Skeletal muscle satellite cell (primary cell): Measurements from ENCODE around the gene TXLNG.
"Not testable (repeated sequence)": the region's sequence is repeated elsewhere in the genome, so short reads cannot be mapped to it uniquely, and the experiment has no call there.

ENCODE experiments used
- H3K27me3 ChIP-seq: 2 replicates; pipeline ENCODE4 v1.7.0; 2013; ENCODE audit warnings: low read length; ENCODE audit not compliant: control insufficient read depth, insufficient read depth
- H3K36me3 ChIP-seq: 2 replicates; pipeline ENCODE4 v1.7.0; 2013; ENCODE audit warnings: mild to moderate bottlenecking, control low read depth, low read length; ENCODE audit not compliant: insufficient read depth
- H3K4me1 ChIP-seq: 2 replicates; pipeline ENCODE4 v1.7.0; 2013; ENCODE audit warnings: low read length; ENCODE audit not compliant: control insufficient read depth, insufficient read depth
- H3K4me2 ChIP-seq: 2 replicates; pipeline ENCODE4 v1.7.0; 2013; ENCODE audit warnings: mild to moderate bottlenecking, low read length
- H3K4me3 ChIP-seq: 2 replicates; pipeline ENCODE4 v1.7.0; 2013; ENCODE audit warnings: low read length
- H3K9ac ChIP-seq: 2 replicates; pipeline ENCODE4 v1.7.0; 2013; ENCODE audit warnings: mild to moderate bottlenecking, low read depth, low read length, moderate library complexity
- H3K9me3 ChIP-seq: replicated peaks from 2 replicates; pipeline ENCODE4 v1.7.0; 2013; ENCODE audit warnings: mild to moderate bottlenecking, control low read depth, low read length

The TXLNG gene

DNA sequence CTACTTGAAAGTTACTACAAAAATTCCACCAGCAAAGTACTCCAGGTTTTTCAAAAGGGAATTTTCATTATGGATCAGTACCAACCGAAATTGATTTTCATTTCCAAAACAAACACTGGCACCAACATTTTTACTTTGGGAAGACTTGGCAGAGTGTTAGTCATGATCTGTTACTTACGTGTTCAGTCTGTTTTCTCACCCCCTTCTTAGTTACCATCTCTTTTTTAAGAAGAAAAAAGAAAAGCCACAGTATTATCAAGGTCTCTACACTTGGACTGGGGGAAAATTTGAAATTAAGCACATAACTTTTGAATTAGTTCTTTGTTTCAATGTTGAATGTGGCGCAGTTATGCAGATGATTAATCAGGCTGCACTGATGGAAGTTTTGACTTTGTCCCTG lies 56.4 kb downstream of the TXLNG start:
- Histone ChIP-seq H3K9me3 (no peaks in the 10 kb centered on the region), H3K4me2 (no peak overlapping the region), H3K9ac (no peak overlapping the region), H3K4me3 (no peak overlapping the region), H3K36me3 (peaks cover 66% of the 10 kb centered on the region), H3K27me3 (no peaks in the 10 kb centered on the region), H3K4me1 (peaks cover 37% of the 10 kb centered on the region)

DNA sequence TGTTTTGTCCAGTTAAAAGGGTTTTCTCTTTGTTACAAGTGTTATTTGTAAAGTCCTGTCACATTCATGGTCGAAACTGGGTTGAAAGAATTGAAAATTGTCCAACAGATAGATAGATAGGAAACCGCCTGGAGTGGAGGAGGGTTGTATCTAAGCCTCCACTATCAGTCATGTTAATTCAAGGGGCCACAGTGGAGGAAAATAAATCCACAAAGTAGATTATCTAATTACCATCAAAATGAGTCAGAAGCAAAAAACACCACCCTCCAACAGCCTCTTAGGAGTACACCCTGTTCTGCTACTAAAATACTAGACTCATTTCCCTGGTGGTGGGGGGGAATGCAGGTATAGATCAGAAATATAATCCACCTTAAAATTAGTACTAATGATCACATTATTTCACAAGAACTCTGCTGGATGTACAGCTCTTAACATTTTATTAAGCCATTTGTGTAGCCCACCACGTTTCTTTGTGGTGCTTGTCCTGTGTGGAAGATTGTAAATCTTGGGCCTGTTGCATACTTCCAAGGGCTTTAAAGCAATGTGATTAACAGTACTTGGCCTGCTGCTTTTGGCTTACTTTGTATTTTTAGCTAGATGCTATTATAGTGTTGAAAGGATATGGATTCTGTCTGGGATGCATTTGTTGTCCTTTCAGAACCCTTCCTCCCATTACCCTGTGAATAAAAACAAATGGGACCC lies 57.1 kb downstream of the TXLNG start:
- Histone ChIP-seq H3K27me3 (no peaks in the 10 kb centered on the region), H3K36me3 (peaks cover 72% of the 10 kb centered on the region), H3K9ac (no peak overlapping the region), H3K9me3 (no peaks in the 10 kb centered on the region), H3K4me1 (peaks cover 32% of the 10 kb centered on the region), H3K4me3 (no peak overlapping the region), H3K4me2 (no peak overlapping the region)

DNA sequence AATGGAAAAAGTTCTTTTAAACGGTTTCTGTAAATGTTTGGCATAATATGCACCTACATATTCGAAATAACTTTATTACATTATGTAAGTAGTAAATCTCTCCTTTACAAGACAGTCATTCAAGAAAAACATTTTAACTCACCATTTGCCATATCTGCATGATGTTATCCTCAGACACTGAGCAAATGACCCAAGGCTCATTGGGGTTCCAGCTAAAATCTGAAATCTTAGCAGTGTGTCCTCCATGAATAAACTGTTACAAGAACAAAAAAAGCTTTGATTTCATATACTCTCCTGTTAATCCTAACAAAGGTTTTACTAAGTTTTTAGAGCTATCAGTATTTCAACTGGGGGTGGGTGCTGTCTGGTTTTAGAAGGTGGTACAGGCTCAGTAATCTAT lies 59.4 kb downstream of the TXLNG start:
- Histone ChIP-seq H3K4me3 (no peak overlapping the region), H3K4me2 (no peak overlapping the region), H3K36me3 (peaks cover 60% of the 10 kb centered on the region), H3K27me3 (no peaks in the 10 kb centered on the region), H3K9ac (no peak overlapping the region), H3K4me1 (peaks cover 13% of the 10 kb centered on the region), H3K9me3 (no peaks in the 10 kb centered on the region)

DNA sequence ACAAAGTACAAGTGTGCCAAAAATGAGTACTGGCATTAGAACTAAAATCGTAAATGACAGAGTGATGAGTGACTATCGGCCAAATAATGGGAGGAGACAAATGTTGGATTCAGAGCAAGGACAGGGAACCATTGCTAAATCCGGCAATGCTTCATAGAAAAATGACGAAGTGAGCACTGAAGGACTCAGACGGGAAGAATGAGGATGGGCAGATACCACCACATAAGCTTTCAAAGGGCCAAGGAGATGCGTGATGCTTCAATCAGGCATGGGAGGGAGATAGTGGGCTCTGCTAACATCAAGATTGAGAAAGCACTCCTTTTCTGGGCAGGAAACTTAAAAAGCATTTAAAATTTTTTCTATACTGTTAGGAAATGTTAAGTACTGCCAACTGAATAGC lies 62.3 kb downstream of the TXLNG start:
- Histone ChIP-seq H3K4me1 (peaks cover 3% of the 10 kb centered on the region), H3K36me3 (peaks cover 57% of the 10 kb centered on the region), H3K4me3 (no peak overlapping the region), H3K27me3 (no peaks in the 10 kb centered on the region), H3K4me2 (no peak overlapping the region), H3K9ac (no peak overlapping the region), H3K9me3 (no peaks in the 10 kb centered on the region)

DNA sequence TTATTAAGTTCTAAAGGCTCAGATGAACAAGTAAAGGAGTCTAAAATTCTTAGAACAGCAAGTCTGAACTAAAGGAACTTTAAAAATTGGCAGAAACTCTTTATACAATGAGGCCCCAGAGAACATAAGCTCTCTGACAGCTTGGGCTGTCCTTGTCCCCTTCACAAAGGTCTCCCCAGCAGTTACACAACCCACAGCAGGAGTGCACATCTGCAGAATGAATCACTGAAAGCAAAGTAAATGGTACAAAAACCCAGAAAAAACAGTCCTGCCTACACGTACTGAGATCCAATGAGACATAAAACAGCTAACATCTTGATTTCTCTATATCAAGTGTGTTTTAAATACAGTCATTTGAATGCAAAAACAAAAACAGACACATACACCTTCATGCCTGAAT lies 65.2 kb downstream of the TXLNG start:
- H3K9ac ChIP-seq = no peak overlapping the region
- no peak overlapping the region for H3K4me3 ChIP-seq
- peaks cover 41% of the 10 kb centered on the region for H3K36me3 ChIP-seq
- H3K4me1 ChIP-seq = peaks cover 5% of the 10 kb centered on the region
- peaks cover 2% of the 10 kb centered on the region for H3K9me3 ChIP-seq
- no peaks in the 10 kb centered on the region for H3K27me3 ChIP-seq
- no peak overlapping the region for H3K4me2 ChIP-seq

DNA sequence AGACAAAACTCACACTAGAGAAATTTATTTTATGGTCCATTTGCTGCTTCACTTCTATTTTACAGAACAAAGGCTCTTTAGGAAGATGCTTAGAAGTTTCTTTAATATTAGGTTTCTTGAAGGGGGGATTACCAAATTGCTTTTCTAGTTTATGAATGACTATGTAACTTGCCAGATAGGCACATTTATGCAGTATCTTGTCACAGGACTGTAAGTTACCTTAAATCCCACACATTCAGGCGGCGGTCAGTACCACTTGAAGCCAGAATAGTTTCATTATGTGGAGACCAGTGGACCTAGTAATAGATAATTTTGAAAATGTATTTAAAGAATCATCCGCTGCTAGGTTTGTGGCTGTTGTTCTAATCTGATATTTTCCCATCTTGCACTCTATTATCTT lies 65.6 kb downstream of the TXLNG start:
- no peaks in the 10 kb centered on the region for H3K27me3 ChIP-seq
- H3K9me3 ChIP-seq = peaks cover 6% of the 10 kb centered on the region
- H3K4me1 ChIP-seq = peaks cover 5% of the 10 kb centered on the region
- no peak overlapping the region for H3K9ac ChIP-seq
- no peak overlapping the region for H3K4me3 ChIP-seq
- no peak overlapping the region for H3K4me2 ChIP-seq
- H3K36me3 ChIP-seq = peaks cover 43% of the 10 kb centered on the region

DNA sequence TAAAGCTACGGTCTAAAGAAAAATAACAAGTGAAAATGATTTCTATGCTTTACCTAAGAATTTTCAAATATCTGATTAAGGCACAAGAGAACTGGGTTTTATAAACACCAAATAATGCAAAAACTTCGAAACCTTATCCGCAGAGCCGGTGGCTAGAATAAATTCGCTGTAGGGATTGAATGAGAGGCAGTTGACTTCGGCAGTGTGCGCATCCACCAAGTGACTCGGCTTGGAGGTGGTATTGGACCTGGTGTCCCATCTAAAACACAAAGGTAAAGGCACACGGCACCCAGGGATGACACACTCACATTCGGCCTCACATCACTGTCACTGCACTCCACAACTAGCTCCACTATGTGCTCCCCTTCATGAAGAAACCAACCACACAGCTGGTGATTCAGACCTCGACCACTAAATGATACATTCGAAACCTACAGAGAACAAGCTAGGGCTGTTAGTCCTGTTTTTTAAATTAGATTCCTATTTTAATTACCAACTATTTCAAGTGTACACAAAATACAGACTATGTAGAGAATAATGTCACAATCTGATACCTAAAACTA lies 66.4 kb downstream of the TXLNG start:
- Histone ChIP-seq H3K9me3 (peaks cover 11% of the 10 kb centered on the region), H3K4me3 (no peak overlapping the region), H3K9ac (no peak overlapping the region), H3K27me3 (no peaks in the 10 kb centered on the region), H3K36me3 (peaks cover 51% of the 10 kb centered on the region), H3K4me2 (no peak overlapping the region), H3K4me1 (peaks cover 5% of the 10 kb centered on the region)

DNA sequence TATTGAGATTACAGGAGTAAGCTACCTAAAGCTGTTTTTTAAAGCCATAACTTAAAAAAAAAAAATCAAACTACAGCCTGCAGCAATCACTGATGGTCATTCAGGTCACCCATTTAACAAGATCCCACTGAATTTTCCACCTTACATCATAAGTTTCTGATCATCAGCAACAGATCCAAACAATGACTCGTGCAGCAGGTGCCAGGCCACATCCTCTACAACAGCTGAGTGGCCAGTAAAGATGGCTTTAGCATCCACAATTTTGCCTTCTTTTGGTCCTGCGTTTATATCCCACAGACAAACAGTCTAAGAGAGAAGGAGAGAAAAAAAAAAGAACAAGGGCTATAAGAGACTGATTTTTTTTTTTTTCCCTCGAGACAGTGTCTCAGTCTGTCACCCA lies 67.3 kb downstream of the TXLNG start:
- peaks cover 5% of the 10 kb centered on the region for H3K4me1 ChIP-seq
- H3K9me3 ChIP-seq = peaks cover 11% of the 10 kb centered on the region

DNA sequence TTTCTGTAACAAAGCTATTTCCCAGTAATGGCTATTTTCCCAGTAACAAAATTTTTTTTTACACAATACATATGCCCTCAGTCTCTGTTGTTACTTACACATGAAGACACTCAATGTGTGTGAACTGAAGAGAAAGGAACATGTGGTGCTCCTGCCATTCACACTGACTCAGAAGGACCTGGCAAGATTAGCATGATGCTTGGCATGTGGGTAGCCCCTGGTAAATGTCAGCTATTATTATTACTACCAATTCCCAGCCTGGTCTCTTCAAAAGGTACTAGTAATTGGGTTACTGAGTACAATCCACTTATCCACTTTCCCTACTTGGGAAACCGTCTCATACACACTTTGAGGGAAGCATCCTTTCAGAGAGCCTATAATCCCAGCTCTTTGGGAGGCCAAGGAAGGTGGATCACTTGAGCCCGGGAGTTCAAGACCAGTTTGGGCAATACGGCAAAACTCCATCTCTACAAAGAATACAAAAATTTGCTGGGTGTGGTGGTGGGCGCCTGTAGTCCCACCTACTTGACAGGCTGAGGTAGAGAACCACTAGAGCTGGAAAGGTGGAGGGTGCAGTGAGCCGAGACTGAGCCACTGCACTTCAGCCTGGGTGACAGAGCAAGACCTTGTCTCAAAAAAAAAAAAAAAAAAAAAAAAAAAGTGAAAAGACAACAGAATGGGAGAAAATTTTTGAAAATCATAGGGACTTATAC lies 69.3 kb downstream of the TXLNG start:
- Histone ChIP-seq H3K36me3 (peaks cover 49% of the 10 kb centered on the region), H3K27me3 (no peaks in the 10 kb centered on the region)

More for the DNA sequence above, 67.3 kb downstream of the TXLNG start:
- no peak overlapping the region for H3K9ac ChIP-seq
- H3K4me2 ChIP-seq = no peak overlapping the region
- H3K27me3 ChIP-seq = no peaks in the 10 kb centered on the region
- H3K4me3 ChIP-seq = no peak overlapping the region
- peaks cover 50% of the 10 kb centered on the region for H3K36me3 ChIP-seq

DNA sequence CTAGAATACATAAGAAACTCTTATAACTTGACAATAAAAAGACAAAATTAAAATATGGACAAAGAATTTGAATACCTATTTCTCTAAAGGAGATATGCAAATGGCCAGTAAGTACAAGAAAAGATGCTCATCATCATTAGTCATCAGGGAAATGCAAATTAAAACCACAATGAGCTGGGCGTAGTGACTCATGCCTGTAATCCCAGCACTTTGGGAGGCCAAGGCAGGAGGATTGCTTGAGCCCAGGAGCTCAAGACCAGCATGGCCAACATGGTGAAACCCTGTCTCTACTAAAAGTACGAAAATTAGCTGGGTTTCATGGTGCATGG lies 69.8 kb downstream of the TXLNG start:
- Histone ChIP-seq H3K36me3 (peaks cover 47% of the 10 kb centered on the region), H3K9me3 (peaks cover 11% of the 10 kb centered on the region)
- H3K4me1 ChIP-seq, H3K9ac ChIP-seq, H3K4me2 ChIP-seq, H3K27me3 ChIP-seq, H3K4me3 ChIP-seq: not testable (repeated sequence)

More for the DNA sequence above, 69.3 kb downstream of the TXLNG start:
- Histone ChIP-seq H3K9ac (no peak overlapping the region), H3K4me2 (no peak overlapping the region), H3K4me1 (peaks cover 5% of the 10 kb centered on the region), H3K9me3 (peaks cover 11% of the 10 kb centered on the region), H3K4me3 (no peak overlapping the region)

DNA sequence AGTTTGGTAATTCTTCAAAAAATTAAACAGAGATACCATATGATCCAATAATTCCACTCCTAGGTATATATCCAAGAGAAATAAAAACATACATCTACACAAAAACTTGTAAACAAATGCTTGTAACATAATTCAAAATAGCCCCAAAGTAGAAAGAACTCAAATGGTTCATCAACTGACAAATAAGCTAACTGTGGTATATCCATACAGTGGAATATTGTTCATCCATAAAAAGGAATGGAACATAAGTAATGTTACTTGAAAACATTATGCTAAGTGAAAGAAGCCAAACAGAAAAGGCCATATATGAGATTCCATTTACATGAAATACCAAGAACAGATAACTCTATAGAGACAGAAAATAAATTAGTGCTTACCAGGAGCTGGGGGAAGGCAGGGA lies 70.5 kb downstream of the TXLNG start:
- Histone ChIP-seq H3K4me1 (peaks cover 5% of the 10 kb centered on the region), H3K4me3 (no peak overlapping the region), H3K9me3 (peaks cover 11% of the 10 kb centered on the region), H3K27me3 (no peaks in the 10 kb centered on the region), H3K4me2 (no peak overlapping the region), H3K9ac (no peak overlapping the region), H3K36me3 (peaks cover 51% of the 10 kb centered on the region)

DNA sequence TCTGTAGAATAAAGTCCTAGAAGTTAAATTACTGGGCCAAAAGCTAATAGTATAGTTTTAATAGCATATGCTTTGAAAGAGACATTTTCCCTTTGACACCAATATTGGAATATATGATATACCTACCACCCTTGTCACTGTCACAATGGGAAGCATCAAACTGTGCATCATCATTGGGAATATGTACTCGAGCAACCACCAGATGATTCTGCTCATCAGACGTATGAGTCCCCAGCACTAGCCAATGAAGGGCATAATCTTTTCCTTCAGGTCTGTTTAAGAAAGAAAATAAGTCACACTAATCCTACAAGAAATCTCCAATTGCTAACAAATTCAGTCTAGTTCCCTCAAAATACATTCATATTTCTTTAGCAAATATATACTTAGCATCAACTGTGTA lies 76.6 kb downstream of the TXLNG start:
- H3K9ac ChIP-seq = no peak overlapping the region
- no peaks in the 10 kb centered on the region for H3K9me3 ChIP-seq
- no peak overlapping the region for H3K4me2 ChIP-seq
- no peak overlapping the region for H3K4me3 ChIP-seq
- H3K27me3 ChIP-seq = no peaks in the 10 kb centered on the region
- H3K36me3 ChIP-seq = peaks cover 18% of the 10 kb centered on the region
- H3K4me1 ChIP-seq = no peaks in the 10 kb centered on the region
